ENCODE measurements around the gene FAM13C.
"Not testable (repeated sequence)": the region's sequence is repeated elsewhere in the genome, so short reads cannot be mapped to it uniquely, and the experiment has no call there.

FAM13C gene

DNA sequence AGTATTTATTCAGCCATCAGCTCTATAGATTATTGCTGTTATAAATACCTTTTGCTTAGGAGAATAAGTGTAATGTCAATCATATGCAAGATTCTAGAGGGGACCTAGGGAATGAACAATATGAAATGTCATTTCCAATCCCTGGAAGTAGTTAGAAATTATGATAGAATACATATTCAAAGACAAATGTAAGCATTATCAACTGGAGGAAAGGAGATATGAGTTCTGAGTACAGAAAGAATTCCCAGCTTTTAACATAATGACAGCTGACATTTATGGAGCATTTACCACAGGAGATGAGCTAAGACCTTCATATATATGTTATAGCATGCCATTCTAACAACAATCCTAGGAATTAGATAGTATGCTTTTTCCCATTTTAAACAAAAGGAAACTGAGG, 86.2 kb downstream of the FAM13C start:
- DNase-seq (ENCODE audit: low read depth in 2 of 2) = no peak

- no peak for DNase-seq (ENCODE audit: low read depth in 2 of 2)
These were observed 88.9 kb downstream of the FAM13C start for GRCh38 chr10:59273445-59273844.

GRCh38 chr10:59272061-59272460, 90.3 kb downstream of the FAM13C start:
- no peak for DNase-seq (ENCODE audit: low read depth in 2 of 2)

DNA sequence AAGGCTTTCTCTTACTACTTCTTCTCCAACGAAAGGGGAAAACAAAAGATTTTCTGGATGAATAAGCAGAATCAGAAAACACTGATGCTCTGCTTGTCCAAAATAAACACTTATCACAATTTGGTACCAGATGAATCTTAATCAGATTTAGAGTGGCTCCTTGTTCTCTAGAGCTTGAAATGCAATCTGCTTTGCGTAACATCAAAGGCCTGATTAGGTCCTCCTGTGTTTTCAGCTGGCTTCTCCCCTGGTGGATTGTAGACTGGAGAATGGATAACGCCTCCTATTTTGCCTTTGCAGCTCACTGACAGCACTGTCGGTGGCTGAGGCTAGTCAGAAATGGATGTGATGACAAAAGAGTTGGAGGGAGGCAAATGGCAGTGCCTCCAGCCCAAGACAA, 91.2 kb downstream of the FAM13C start:
- DNase-seq (ENCODE audit: low read depth in 2 of 2) = no peak

DNA sequence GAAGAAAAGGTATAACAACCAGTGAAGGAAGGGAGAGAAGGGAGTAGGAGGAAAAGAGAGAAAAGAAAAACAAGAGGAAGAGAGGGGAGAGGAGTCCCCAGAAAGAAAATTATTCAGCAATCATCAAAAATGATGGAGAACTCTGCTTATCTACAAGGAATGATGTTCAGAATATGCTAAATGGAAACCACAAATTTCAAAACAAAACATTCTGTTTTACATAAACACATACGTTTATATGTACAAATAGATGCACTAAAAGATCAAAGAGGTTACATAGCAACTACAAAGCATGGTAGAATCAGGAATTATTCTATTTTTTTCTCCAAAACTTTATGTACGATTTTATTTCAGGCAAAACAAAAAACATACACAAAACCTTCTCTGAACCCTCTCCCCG, 91.9 kb downstream of the FAM13C start:
- DNase-seq (ENCODE audit: low read depth in 2 of 2) = no peak

- DNase-seq (ENCODE audit: low read depth in 2 of 2) = no peak
These were observed 92.7 kb downstream of the FAM13C start for GRCh38 chr10:59269651-59270050.

GRCh38 chr10:59268460-59268859, 93.9 kb downstream of the FAM13C start:
- DNase-seq (ENCODE audit: low read depth in 2 of 2) = no peak

DNA sequence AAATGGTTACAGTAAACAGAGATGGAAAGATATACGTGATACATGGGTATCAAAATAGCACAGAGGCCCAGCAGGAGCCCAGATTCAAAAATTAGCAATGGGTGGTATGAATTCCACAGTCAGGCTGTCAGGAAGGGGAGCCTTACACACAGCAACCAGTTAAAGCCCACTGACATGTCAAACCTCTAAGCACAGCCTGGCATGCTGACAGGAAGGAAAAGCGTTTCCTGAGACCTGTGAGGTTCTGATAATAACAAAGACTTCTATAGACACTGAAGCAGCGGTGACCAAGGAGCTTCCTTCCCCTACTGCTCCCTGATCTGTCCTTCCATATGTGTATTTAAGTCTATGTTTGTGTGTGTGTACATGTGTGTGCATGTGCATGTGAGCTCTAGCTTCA, 96.0 kb downstream of the FAM13C start:
- DNase-seq (ENCODE audit: low read depth in 2 of 2) = no peak

DNA sequence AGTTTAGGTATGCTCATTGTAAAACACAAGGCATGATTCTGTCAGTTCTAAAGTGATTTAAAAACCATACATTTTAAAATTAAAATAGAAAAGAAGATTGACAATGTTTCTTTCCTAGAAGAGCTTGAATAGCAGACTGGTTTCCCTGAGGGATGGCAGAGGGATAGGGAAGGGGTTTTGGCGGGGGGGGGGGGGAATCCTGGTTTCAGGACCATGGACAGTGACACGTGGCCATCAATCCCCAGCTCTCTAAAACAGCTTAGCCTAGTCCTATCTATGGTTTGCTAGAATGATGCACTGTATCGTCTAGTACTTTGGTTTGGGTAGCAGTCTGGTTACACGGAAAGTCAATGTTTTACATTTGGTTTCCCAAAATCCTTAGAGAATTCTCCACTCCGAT, 97.2 kb downstream of the FAM13C start:
- DNase-seq (ENCODE audit: low read depth in 2 of 2) = no peak

- no peak for DNase-seq (ENCODE audit: low read depth in 2 of 2)
These were observed 103.5 kb downstream of the FAM13C start for GRCh38 chr10:59258890-59259289.

- no peak for DNase-seq (ENCODE audit: low read depth in 2 of 2)
These were observed 105.1 kb downstream of the FAM13C start for GRCh38 chr10:59257224-59257623.

- no peak for DNase-seq (ENCODE audit: low read depth in 2 of 2)
These were observed 106.9 kb downstream of the FAM13C start for GRCh38 chr10:59255463-59255862.

GRCh38 chr10:59252491-59252890, 109.9 kb downstream of the FAM13C start:
- DNase-seq (ENCODE audit: low read depth in 2 of 2) = no peak

DNA sequence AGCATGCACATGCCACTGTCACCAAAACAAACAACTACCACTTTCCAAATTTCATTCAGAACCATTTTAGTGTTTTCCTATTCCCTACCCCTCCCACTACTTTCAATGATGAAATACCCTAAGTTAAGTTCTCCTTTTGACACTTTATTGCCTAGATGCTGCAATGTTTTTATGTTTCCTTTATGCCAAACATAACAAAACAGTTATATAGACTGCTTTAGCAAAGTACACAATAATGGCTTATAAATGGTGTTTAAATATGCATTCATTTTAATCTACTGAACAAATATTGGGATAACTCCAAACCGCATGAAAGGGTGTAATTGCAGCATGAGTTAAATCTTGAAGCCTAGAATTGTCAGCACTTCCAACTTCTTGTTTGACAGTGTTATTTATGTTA, 116.7 kb downstream of the FAM13C start:
- no peak for DNase-seq (ENCODE audit: low read depth in 2 of 2)

- DNase-seq (ENCODE audit: low read depth in 2 of 2) = no peak
These were observed 117.5 kb downstream of the FAM13C start for GRCh38 chr10:59244871-59245270.

- DNase-seq (ENCODE audit: low read depth in 2 of 2) = no peak
These were observed 118.6 kb downstream of the FAM13C start for GRCh38 chr10:59243611-59244195.

- DNase-seq (ENCODE audit: low read depth in 2 of 2) = no peak
These were observed 119.4 kb downstream of the FAM13C start for GRCh38 chr10:59242991-59243390.

DNA sequence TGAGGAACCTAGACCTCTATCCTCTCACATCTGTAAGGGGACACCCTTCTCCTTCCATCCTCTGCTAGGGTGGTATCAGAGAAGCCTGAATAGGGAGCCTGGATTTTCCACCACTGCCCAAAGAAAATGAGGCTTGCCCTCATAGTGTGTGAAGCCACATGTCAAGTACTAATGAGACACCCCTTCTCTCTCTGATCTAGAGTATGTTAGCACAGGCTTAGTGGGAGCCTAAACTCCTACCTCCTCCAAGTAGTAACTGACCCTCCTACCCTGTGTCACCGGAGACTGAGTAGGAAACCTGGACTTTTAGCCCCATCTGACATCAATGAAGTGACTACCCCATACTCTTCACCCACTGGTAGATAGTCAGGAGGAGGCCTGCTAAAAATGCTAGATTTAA, 120.3 kb downstream of the FAM13C start:
- DNase-seq (ENCODE audit: low read depth in 2 of 2) = no peak

- no peak for DNase-seq (ENCODE audit: low read depth in 2 of 2)
These were observed 121.7 kb downstream of the FAM13C start for GRCh38 chr10:59240582-59241183.

DNA sequence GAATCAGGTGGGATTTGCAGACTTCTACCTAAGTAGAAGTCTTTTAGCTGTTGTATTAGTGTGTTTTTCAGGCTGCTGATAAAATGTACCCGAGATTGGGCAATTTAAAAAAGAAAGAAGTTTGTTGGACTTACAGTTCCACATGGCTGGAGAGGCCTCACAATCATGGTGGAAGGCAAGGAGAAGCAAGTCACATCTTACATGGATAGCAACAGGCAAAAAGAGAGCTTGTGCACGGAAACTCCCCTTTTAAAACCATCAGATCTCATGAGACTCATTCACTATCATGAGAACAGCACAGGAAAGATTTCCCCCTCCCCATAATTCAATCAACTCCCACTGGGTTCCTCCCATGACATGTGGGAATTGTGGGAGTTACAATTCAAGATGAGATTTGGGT, 123.2 kb downstream of the FAM13C start:
- not testable (repeated sequence) for DNase-seq (ENCODE audit: low read depth in 2 of 2)

GRCh38 chr10:59237775-59238174, 124.6 kb downstream of the FAM13C start:
- DNase-seq (ENCODE audit: low read depth in 2 of 2) = no peak

DNA sequence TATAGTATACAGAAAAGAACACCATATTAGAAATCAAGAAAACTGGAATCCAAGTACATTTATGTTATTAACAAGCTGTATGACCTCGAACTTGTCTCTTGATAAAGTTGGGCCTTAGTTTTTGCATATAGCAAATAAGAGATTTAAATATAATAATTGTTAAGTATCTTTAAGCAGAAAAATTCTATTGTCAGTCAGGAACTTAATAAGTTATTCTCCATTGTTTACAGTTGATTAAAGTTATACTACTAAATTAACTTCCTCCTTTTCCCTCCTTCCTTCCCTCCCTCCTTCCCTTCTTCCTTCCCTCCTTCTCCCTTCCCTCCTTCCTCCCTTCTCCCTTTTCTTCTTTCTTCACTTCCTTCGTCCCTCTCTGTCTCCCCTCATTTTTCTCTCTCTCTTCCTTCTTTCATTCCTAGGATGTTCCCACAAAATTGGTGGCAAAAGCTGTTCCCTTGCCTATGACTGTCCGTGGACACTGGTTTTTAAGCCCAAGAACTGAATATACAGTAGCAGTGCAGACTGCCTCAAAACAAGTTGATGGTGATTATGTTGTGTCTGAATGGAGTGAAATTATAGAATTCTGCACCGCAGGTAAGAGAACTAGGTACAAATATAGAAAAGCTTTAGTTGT, 126.2 kb downstream of the FAM13C start:
- DNase-seq (ENCODE audit: low read depth in 2 of 2) = no peak

DNA sequence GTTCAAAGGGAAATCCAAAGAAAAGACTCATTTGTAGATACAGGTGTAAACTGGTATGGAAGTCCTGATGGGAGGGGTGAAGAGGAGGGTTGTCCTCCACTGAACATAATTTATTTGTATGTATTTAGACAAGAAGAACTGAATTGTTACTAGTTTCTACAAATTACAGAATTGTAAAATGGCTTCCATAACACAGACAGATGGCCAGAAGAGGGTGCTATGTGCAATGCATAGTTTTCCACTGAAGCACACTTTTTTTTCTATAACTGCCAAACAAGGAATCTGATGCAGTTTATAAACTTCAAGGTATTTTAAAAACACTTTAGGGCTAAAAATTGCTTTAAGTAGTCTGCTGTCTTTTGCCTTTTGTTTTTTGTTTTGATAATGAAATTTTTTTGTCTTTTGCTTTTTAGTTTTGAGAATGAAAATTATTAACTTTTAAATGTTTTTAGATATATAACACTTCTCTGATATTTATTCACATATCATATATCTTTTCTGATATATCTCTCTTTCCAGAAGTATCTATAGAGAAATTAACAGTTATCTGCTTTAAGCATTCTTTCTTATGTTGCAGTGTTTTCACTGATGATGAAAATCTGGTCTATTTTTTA, 127.4 kb downstream of the FAM13C start:
- DNase-seq (ENCODE audit: low read depth in 2 of 2) = no peak

Measured in stimulated activated CD8-positive, alpha-beta memory T cell treated with anti-CD3 and anti-CD28 coated beads, Interleukin-15, amount 100 ng/mL, for 48 hours (primary cell).